ENCODE results near the gene CHEK1.
A peak's percentile ranks its signal among the peaks of the same experiment; 100 is the strongest.
"Not testable (repeated sequence)": the region's sequence is repeated elsewhere in the genome, so short reads cannot be mapped to it uniquely, and the experiment has no call there.

The CHEK1 gene

GRCh38 chr11:125624756-125625213, at the start of gene CHEK1:
TSS of gene CHEK1 (plus strand) at chr11:125625163. CDS start at chr11:125626769, 1,606 bp downstream.
- no peak for DNase-seq

GRCh38 chr11:125577181-125577580, 47.8 kb upstream of the CHEK1 start:
- DNase-seq = not testable (repeated sequence)

- no peak for DNase-seq
Observed at GRCh38 chr11:125578783-125579182, 46.2 kb upstream of the CHEK1 start.

GRCh38 chr11:125579811-125580210, 45.2 kb upstream of the CHEK1 start:
- DNase-seq = no peak

- DNase-seq = no peak
Observed at GRCh38 chr11:125583496-125583895, 41.5 kb upstream of the CHEK1 start.

- no peak for DNase-seq
Observed at GRCh38 chr11:125585487-125585886, 39.5 kb upstream of the CHEK1 start.

GRCh38 chr11:125586623-125587022, 38.3 kb upstream of the CHEK1 start:
- no peak for DNase-seq

- no peak for DNase-seq
Observed at GRCh38 chr11:125587480-125587879, 37.5 kb upstream of the CHEK1 start.

- DNase-seq = no peak
Observed at GRCh38 chr11:125588505-125588904, 36.5 kb upstream of the CHEK1 start.

GRCh38 chr11:125591649-125592304, 33.2 kb upstream of the CHEK1 start:
- DNase-seq = peak; percentile 21

GRCh38 chr11:125592305-125593113, 32.5 kb upstream of the CHEK1 start, which contains the start of gene STT3A:
TSS of gene STT3A (plus strand) at chr11:125592852. CDS start at chr11:125595916, 3,064 bp downstream.
- DNase-seq = peak; percentile 100

- DNase-seq = no peak
Observed at GRCh38 chr11:125593114-125593820, 31.7 kb upstream of the CHEK1 start.

- no peak for DNase-seq
Observed at GRCh38 chr11:125594958-125595357, 30.0 kb upstream of the CHEK1 start.

- no peak for DNase-seq
Observed at GRCh38 chr11:125600663-125601062, 24.3 kb upstream of the CHEK1 start.

GRCh38 chr11:125603207-125603606, 21.8 kb upstream of the CHEK1 start:
- DNase-seq = no peak

GRCh38 chr11:125605417-125605816, 19.5 kb upstream of the CHEK1 start:
- no peak for DNase-seq

- no peak for DNase-seq
Observed at GRCh38 chr11:125609545-125609944, 15.4 kb upstream of the CHEK1 start.

GRCh38 chr11:125618383-125618782, 6.6 kb upstream of the CHEK1 start:
- no peak for DNase-seq

GRCh38 chr11:125621995-125622394, 3.0 kb upstream of the CHEK1 start:
- no peak for DNase-seq

GRCh38 chr11:125623064-125623463, 1.9 kb upstream of the CHEK1 start:
- no peak for DNase-seq

- no peak for DNase-seq
Observed at GRCh38 chr11:125625225-125625629, 264 bp downstream of the CHEK1 start.

- DNase-seq = peak; percentile 91
Observed at GRCh38 chr11:125625630-125626287, 796 bp downstream of the CHEK1 start.

All from NCI-H774 (cell line).